ENCODE results near the gene DHFR2.

Gene DHFR2

GRCh38 chr3:94043285-94043684 is 19.4 kb downstream of the DHFR2 start:
- no peak for TF ChIP-seq CTCF (conservative IDR thresholded peaks at IDR 0.05; ENCODE audit: low read depth, low read length)
- no peak for DNase-seq (ENCODE audit: low read depth)
- no peak overlapping the region for H3K4me3 ChIP-seq (ENCODE audit: low read depth, low read length)

GRCh38 chr3:94036909-94037507 is 25.7 kb downstream of the DHFR2 start:
- peak; percentile 70 for DNase-seq (ENCODE audit: low read depth)
- peak; percentile 64 for TF ChIP-seq CTCF (conservative IDR thresholded peaks at IDR 0.05; ENCODE audit: low read depth, low read length)
- no peak overlapping the region for H3K4me3 ChIP-seq (ENCODE audit: low read depth, low read length)

GRCh38 chr3:94028093-94028837 is 34.5 kb downstream of the DHFR2 start, which contains the start of gene STX19:
TSS of gene STX19 (minus strand) at chr3:94028597. CDS start at chr3:94015269, 13,328 bp downstream.
- no peak within 1 kb of the TSS for H3K4me3 ChIP-seq (ENCODE audit: low read depth, low read length)
- DNase-seq (ENCODE audit: low read depth): no peak
- no peak for TF ChIP-seq CTCF (conservative IDR thresholded peaks at IDR 0.05; ENCODE audit: low read depth, low read length)

GRCh38 chr3:94026623-94027022 is 36.1 kb downstream of the DHFR2 start:
- DNase-seq (ENCODE audit: low read depth): no peak
- no peak for TF ChIP-seq CTCF (conservative IDR thresholded peaks at IDR 0.05; ENCODE audit: low read depth, low read length)

GRCh38 chr3:94024385-94024784 is 38.3 kb downstream of the DHFR2 start:
- DNase-seq (ENCODE audit: low read depth): peak; percentile 27
- H3K4me3 ChIP-seq (ENCODE audit: low read depth, low read length): no peak overlapping the region
- no peak for TF ChIP-seq CTCF (conservative IDR thresholded peaks at IDR 0.05; ENCODE audit: low read depth, low read length)

More at GRCh38 chr3:94026623-94027022, 36.1 kb downstream of the DHFR2 start:
- H3K4me3 ChIP-seq (ENCODE audit: low read depth, low read length): no peak overlapping the region

- no peak for DNase-seq (ENCODE audit: low read depth)
- no peak overlapping the region for H3K4me3 ChIP-seq (ENCODE audit: low read depth, low read length)
- TF ChIP-seq CTCF (conservative IDR thresholded peaks at IDR 0.05; ENCODE audit: low read depth, low read length): no peak
Measured at GRCh38 chr3:94020293-94020692, 42.4 kb downstream of the DHFR2 start.

All from choroid plexus epithelial cell (primary cell).